WTC11 (cell line): ENCODE data around the gene HIVEP2. TPM values are rescaled to one million over a fixed set of nuclear protein-coding genes. Genes with fewer than 3 reads are reported as not detected.

Experiments
- ATAC-seq: fragments of 200-7000 bp; cut with Tn5 transposase; 2 replicates; pipeline ENCODE4 v1.10.0; 2021; ENCODE audit warnings: mild to moderate bottlenecking, moderate library complexity
- CTCF ChIA-PET: fragments of 300-600 bp; sonication (Branson Sonifier 250); formaldehyde crosslinking; loops from one replicate; lab custom pipeline; 2021; ENCODE audit warnings: antibody characterized with exemption; lab: Charles Lee
- POLR2A ChIA-PET: fragments of 350-600 bp; sonication (Branson Sonifier 250); formaldehyde crosslinking; loops from one replicate; lab custom pipeline; 2021; ENCODE audit warnings: antibody characterized with exemption; lab: Charles Lee
- DNase-seq: peaks from one replicate; pipeline ENCODE4 v3.0.0; 2021; ENCODE audit warnings: low spot score
- H3K27ac Mint-ChIP-seq: 2 replicates; pipeline ENCODE4 v1.8.0; 2021; ENCODE audit warnings: mixed read lengths
- H3K27me3 Mint-ChIP-seq: 2 replicates; pipeline ENCODE4 v1.8.0; 2021; ENCODE audit warnings: low read depth, mild to moderate bottlenecking, moderate library complexity, mixed read lengths
- H3K36me3 Mint-ChIP-seq: 2 replicates; pipeline ENCODE4 v1.8.0; 2021; ENCODE audit warnings: mixed read lengths
- H3K4me1 Mint-ChIP-seq: 2 replicates; pipeline ENCODE4 v1.8.0; 2022; ENCODE audit warnings: mixed read lengths
- H3K4me3 Mint-ChIP-seq: 2 replicates; pipeline ENCODE4 v1.8.0; 2021; ENCODE audit warnings: mild to moderate bottlenecking, moderate library complexity, mixed read lengths
- H3K9me3 Mint-ChIP-seq: 2 replicates; pipeline ENCODE4 v1.8.0; 2021; ENCODE audit warnings: mixed read lengths
- ATF1 ChIP-seq: sonication (generic); formaldehyde crosslinking; IDR thresholded peaks from 2 replicates; pipeline ENCODE4 v1.8.1; 2023; ENCODE audit warnings: mild to moderate bottlenecking, moderate library complexity, missing genetic modification reagents
- CREM ChIP-seq: sonication (generic); formaldehyde crosslinking; IDR thresholded peaks from 2 replicates; pipeline ENCODE4 v1.8.1; 2022; ENCODE audit warnings: mild to moderate bottlenecking, missing genetic modification reagents, moderate library complexity
- CTCF ChIP-seq: fragments of 200-600 bp; IDR thresholded peaks from 2 replicates; pipeline ENCODE4 v1.8.0; 2022; ENCODE audit warnings: antibody characterized with exemption
- E2F4 ChIP-seq: sonication (generic); formaldehyde crosslinking; IDR thresholded peaks from 2 replicates; pipeline ENCODE4 v1.8.1; 2022; ENCODE audit warnings: low read depth, mild to moderate bottlenecking, moderate library complexity, missing genetic modification reagents, borderline replicate concordance
- ELF4 ChIP-seq: sonication (generic); formaldehyde crosslinking; IDR thresholded peaks from 2 replicates; pipeline ENCODE4 v1.8.1; 2022; ENCODE audit warnings: low read depth, mild to moderate bottlenecking, moderate library complexity, missing genetic modification reagents
- GTF2I ChIP-seq: fragments of 250-450 bp; sonication (Bioruptor Pico); conservative IDR thresholded peaks from 2 replicates; pipeline ENCODE4 v1.4.0; 2021; ENCODE audit warnings: mild to moderate bottlenecking
- HMGA2 ChIP-seq: fragments of 250-450 bp; sonication (Bioruptor Pico); IDR thresholded peaks from 2 replicates; pipeline ENCODE4 v1.4.0; 2021; ENCODE audit warnings: mild to moderate bottlenecking, moderate library complexity
- IRF2 ChIP-seq: sonication (generic); formaldehyde crosslinking; IDR thresholded peaks from 2 replicates; pipeline ENCODE4 v1.8.0; 2022; ENCODE audit warnings: low read depth, missing genetic modification reagents, borderline replicate concordance
- OVOL2 ChIP-seq: fragments of 250-450 bp; sonication (Bioruptor Pico); IDR thresholded peaks from 2 replicates; pipeline ENCODE4 v1.9.0; 2021; ENCODE audit warnings: mild to moderate bottlenecking, borderline replicate concordance
- PRDM15 ChIP-seq: sonication (generic); formaldehyde crosslinking; IDR thresholded peaks from 2 replicates; pipeline ENCODE4 v1.8.0; 2022; ENCODE audit warnings: missing genetic modification reagents
- PREB ChIP-seq: sonication (generic); formaldehyde crosslinking; IDR thresholded peaks from 2 replicates; pipeline ENCODE4 v1.8.1; 2022; ENCODE audit warnings: mild to moderate bottlenecking, missing genetic modification reagents, moderate library complexity, borderline replicate concordance
- SMAD4 ChIP-seq: sonication (generic); formaldehyde crosslinking; IDR thresholded peaks from 2 replicates; pipeline ENCODE4 v1.8.0; 2022; ENCODE audit warnings: mild to moderate bottlenecking, missing genetic modification reagents
- ZNF317 ChIP-seq: sonication (generic); formaldehyde crosslinking; IDR thresholded peaks from 2 replicates; pipeline ENCODE4 v1.8.1; 2023; ENCODE audit warnings: low read depth, mild to moderate bottlenecking, moderate library complexity, missing genetic modification reagents, borderline replicate concordance
- ZNF416 ChIP-seq: fragments of 250-450 bp; sonication (Bioruptor Pico); IDR thresholded peaks from 2 replicates; pipeline ENCODE4 v1.9.0; 2021; ENCODE audit warnings: mild to moderate bottlenecking, inconsistent platforms
- total RNA-seq: library from RNA; stranded (reverse); gene quantifications from 3 replicates; pipeline ENCODE4 v1.2.3, GENCODE V29; 2021
- TF ChIP-seq, protein P1 (sequence below): sonication (generic); formaldehyde crosslinking; IDR thresholded peaks from 2 replicates; pipeline ENCODE4 v1.8.0; 2022; ENCODE audit warnings: mild to moderate bottlenecking, missing genetic modification reagents
- TF ChIP-seq, protein P2 (sequence below): sonication (generic); formaldehyde crosslinking; IDR thresholded peaks from 2 replicates; pipeline ENCODE4 v1.8.1; 2022; ENCODE audit warnings: missing genetic modification reagents, borderline replicate concordance

HIVEP2 gene
- total RNA-seq, 1 experiment from 2014 or later = 11.5 TPM

DNA sequence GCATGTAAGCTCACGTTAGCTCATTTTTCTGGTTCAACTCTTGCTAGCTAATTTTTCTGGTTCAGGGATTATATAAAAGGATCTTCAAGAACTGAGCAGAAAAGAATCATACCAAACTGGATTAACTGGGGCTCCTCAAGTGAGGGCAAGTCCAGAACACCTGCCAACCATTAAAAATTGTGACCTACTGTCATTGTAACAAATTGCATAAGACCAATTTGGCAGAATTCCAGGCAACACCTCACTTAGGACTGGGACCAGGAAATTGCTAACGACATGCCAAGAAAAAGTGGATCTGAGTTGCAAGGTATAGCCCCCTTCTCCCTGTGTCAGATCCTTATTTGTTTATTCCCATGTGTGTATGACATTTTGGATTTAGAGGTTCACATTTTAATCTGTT is 216.6 kb downstream of the HIVEP2 start:
- H3K36me3 Mint-ChIP-seq = 0 out of 2 replicates have a peak, but pooled peaks cover under 1% of the 10 kb centered on the region
- no peaks in the 10 kb centered on the region for H3K27me3 Mint-ChIP-seq
- no peak overlapping the region for H3K27ac Mint-ChIP-seq
- DNase-seq (no peak), ATAC-seq (no peak)
- ChIA-PET CTCF (no interaction called here), POLR2A (no interaction called here)
- no peak overlapping the region for H3K4me3 Mint-ChIP-seq
- TF ChIP-seq PREB (no peak), CREM (CRISPR knock-in tag) (no peak), ATF1 (CRISPR knock-in tag) (no peak), GTF2I (CRISPR knock-in tag) (no peak), OVOL2 (CRISPR knock-in tag) (no peak), HMGA2 (CRISPR knock-in tag) (no peak), PRDM15 (CRISPR knock-in tag) (no peak), ELF4 (CRISPR knock-in tag) (no peak), E2F4 (no peak), ZNF416 (CRISPR knock-in tag) (no peak)
- TF ChIP-seq, protein P1, sequence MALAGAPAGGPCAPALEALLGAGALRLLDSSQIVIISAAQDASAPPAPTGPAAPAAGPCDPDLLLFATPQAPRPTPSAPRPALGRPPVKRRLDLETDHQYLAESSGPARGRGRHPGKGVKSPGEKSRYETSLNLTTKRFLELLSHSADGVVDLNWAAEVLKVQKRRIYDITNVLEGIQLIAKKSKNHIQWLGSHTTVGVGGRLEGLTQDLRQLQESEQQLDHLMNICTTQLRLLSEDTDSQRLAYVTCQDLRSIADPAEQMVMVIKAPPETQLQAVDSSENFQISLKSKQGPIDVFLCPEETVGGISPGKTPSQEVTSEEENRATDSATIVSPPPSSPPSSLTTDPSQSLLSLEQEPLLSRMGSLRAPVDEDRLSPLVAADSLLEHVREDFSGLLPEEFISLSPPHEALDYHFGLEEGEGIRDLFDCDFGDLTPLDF = no peak
- TF ChIP-seq, protein P2, sequence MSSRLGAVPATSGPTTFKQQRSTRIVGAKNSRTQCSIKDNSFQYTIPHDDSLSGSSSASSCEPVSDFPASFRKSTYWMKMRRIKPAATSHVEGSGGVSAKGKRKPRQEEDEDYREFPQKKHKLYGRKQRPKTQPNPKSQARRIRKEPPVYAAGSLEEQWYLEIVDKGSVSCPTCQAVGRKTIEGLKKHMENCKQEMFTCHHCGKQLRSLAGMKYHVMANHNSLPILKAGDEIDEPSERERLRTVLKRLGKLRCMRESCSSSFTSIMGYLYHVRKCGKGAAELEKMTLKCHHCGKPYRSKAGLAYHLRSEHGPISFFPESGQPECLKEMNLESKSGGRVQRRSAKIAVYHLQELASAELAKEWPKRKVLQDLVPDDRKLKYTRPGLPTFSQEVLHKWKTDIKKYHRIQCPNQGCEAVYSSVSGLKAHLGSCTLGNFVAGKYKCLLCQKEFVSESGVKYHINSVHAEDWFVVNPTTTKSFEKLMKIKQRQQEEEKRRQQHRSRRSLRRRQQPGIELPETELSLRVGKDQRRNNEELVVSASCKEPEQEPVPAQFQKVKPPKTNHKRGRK (CRISPR knock-in tag) = no peak
- peaks cover 9% of the 10 kb centered on the region for H3K9me3 Mint-ChIP-seq
- peaks cover 19% of the 10 kb centered on the region for H3K4me1 Mint-ChIP-seq

- ChIA-PET POLR2A (no interaction called here), CTCF (no interaction called here)
- Mint-ChIP-seq H3K36me3 (no peaks in the 10 kb centered on the region), H3K4me3 (no peak overlapping the region), H3K4me1 (peaks cover 14% of the 10 kb centered on the region), H3K9me3 (no peaks in the 10 kb centered on the region), H3K27ac (no peak overlapping the region; the same call in 1 of the 2 replicates), H3K27me3 (no peaks in the 10 kb centered on the region)
- DNase-seq (no peak), ATAC-seq (no peak)
- TF ChIP-seq CREM (CRISPR knock-in tag) (no peak), ATF1 (CRISPR knock-in tag) (no peak), HMGA2 (CRISPR knock-in tag) (no peak)
Measured at GRCh38 chr6:142726616-142727015, 218.4 kb downstream of the HIVEP2 start.

- Mint-ChIP-seq H3K27ac (peak overlapping the region; percentile 56), H3K9me3 (no peaks in the 10 kb centered on the region), H3K4me1 (peaks cover 14% of the 10 kb centered on the region), H3K36me3 (no peaks in the 10 kb centered on the region), H3K27me3 (no peaks in the 10 kb centered on the region), H3K4me3 (no peak overlapping the region)
- ATAC-seq = peak; percentile 55
- POLR2A ChIA-PET = no interaction called here
- no peak for DNase-seq
- CTCF ChIA-PET = no interaction called here
- TF ChIP-seq SMAD4 (CRISPR knock-in tag) (no peak), IRF2 (CRISPR knock-in tag) (no peak), ZNF317 (no peak), CTCF (no peak), PRDM15 (CRISPR knock-in tag) (no peak)
Measured at GRCh38 chr6:142725024-142725770, 219.8 kb downstream of the HIVEP2 start.
